B cell (primary cell): Measurements from ENCODE around the gene SEC24D. TPM values are rescaled to one million over a fixed set of nuclear protein-coding genes. Genes with fewer than 3 reads are reported as not detected.

ENCODE experiments used
- ATAC-seq: fragments of 200-7000 bp; cut with Tn5 transposase; one replicate; pipeline ENCODE4 v1.10.0; 2021; ENCODE audit warnings: low read depth, mild to moderate bottlenecking, moderate number of reproducible peaks, moderate library complexity
- CTCF ChIA-PET: fragments of 350-600 bp; sonication (Branson Sonifier 250); formaldehyde crosslinking; loops from one replicate; lab custom pipeline; 2021; ENCODE audit warnings: antibody characterized with exemption, inconsistent platforms; lab: Charles Lee
- POLR2A ChIA-PET: fragments of 350-600 bp; sonication (Branson Sonifier 250); formaldehyde crosslinking; loops from one replicate; lab custom pipeline; 2021; ENCODE audit warnings: antibody characterized with exemption; lab: Charles Lee
- DNase-seq: peaks from one replicate; pipeline ENCODE4 v3.0.0; 2013
- H2AFZ ChIP-seq: 2 replicates; pipeline ENCODE4 v1.6.1; 2012; ENCODE audit warnings: mild to moderate bottlenecking, low read depth, low read length; ENCODE audit not compliant: insufficient read depth, poor library complexity, severe bottlenecking
- H3K27ac ChIP-seq, 2 donors: 1 replicate in 1 of 2; 2 replicates in 1 of 2; pipeline ENCODE4 v1.5.1; 2012 to 2013; ENCODE audit warnings: low read length in 2 of 2, mild to moderate bottlenecking in 2 of 2, moderate library complexity in 1 of 2
- H3K27me3 ChIP-seq, 4 experiments: fragments of 200-600 bp in 1 of 4; sonication (generic) in 1 of 4; replicated peaks in 1 of 4; 1 replicate in 2 of 4; 2 replicates in 2 of 4; pipeline versions ENCODE4 v1.6.1 to v1.7.0; 2013 to 2016; ENCODE audit warnings: low read length in 3 of 4, mild to moderate bottlenecking in 2 of 4, mixed read lengths in 1 of 4, moderate library complexity in 1 of 4; ENCODE audit not compliant: insufficient read depth in 4 of 4, control insufficient read depth in 3 of 4; ENCODE audit errors: control extremely low read depth in 1 of 4
- H3K36me3 ChIP-seq, 2 experiments: replicated peaks in 1 of 2; 1 replicate in 1 of 2; 2 replicates in 1 of 2; pipeline versions ENCODE4 v1.6.1 to v1.7.1; 2013; ENCODE audit warnings: low read length in 1 of 2; ENCODE audit not compliant: insufficient read depth in 2 of 2, control insufficient read depth in 1 of 2; ENCODE audit errors: control extremely low read depth in 1 of 2, extremely low read depth in 1 of 2
- H3K4me1 ChIP-seq, 2 donors: fragments of 200-600 bp in 1 of 2; sonication (generic) in 1 of 2; 1 replicate in 1 of 2; 2 replicates in 1 of 2; pipeline versions ENCODE4 v1.5.1 to v1.6.1; 2013 to 2017; ENCODE audit warnings: low read length in 2 of 2; ENCODE audit not compliant: control insufficient read depth in 2 of 2, insufficient read depth in 2 of 2
- H3K4me2 ChIP-seq: replicated peaks from 2 replicates; pipeline ENCODE3; 2012; ENCODE audit warnings: mild to moderate bottlenecking, low read depth, low read length; ENCODE audit not compliant: poor library complexity, severe bottlenecking
- H3K4me3 ChIP-seq, 5 experiments: fragments of 200-600 bp in 1 of 5; sonication (generic) in 1 of 5; 1 replicate in 3 of 5; 2 replicates in 2 of 5; pipeline versions ENCODE4 v1.5.1 to v1.7.0; 2011 to 2016; ENCODE audit warnings: low read length in 4 of 5, mild to moderate bottlenecking in 4 of 5, low read depth in 2 of 5, control low read depth in 1 of 5, moderate library complexity in 1 of 5; ENCODE audit not compliant: insufficient read depth in 1 of 5; ENCODE audit errors: control extremely low read depth in 1 of 5, extremely low read depth in 1 of 5
- H3K79me2 ChIP-seq: fragments of 200-600 bp; sonication (generic); one replicate; pipeline ENCODE4 v1.6.0; 2016; ENCODE audit warnings: low read length; ENCODE audit not compliant: control insufficient read depth, insufficient read depth
- H3K9ac ChIP-seq: fragments of 200-600 bp; sonication (generic); 2 replicates; pipeline ENCODE4 v1.6.1; 2017; ENCODE audit warnings: mild to moderate bottlenecking, low read length, moderate library complexity
- H3K9me3 ChIP-seq, 3 donors: one replicate each; pipeline versions ENCODE4 v1.6.1 to v1.7.1; 2013; ENCODE audit warnings: low read length in 2 of 3; ENCODE audit not compliant: control insufficient read depth in 2 of 3, insufficient read depth in 1 of 3; ENCODE audit errors: control extremely low read depth in 1 of 3
- H4K20me1 ChIP-seq: 2 replicates; pipeline ENCODE4 v1.6.0; 2012; ENCODE audit warnings: mild to moderate bottlenecking, low read length; ENCODE audit not compliant: insufficient read depth, control insufficient read depth, poor library complexity, severe bottlenecking
- H3K27ac Mint-ChIP-seq: one replicate; pipeline ENCODE4 v1.8.0; 2021; ENCODE audit warnings: mixed read lengths
- H3K27me3 Mint-ChIP-seq: one replicate; pipeline ENCODE4 v1.8.0; 2021; ENCODE audit warnings: mixed read lengths
- H3K4me1 Mint-ChIP-seq: one replicate; pipeline ENCODE4 v1.8.0; 2021; ENCODE audit warnings: mixed read lengths
- H3K4me3 Mint-ChIP-seq: one replicate; pipeline ENCODE4 v1.8.0; 2021; ENCODE audit warnings: mixed read lengths
- H3K9me3 Mint-ChIP-seq: one replicate; pipeline ENCODE4 v1.8.0; 2022; ENCODE audit warnings: mixed read lengths; ENCODE audit not compliant: insufficient read depth
- EZH2 ChIP-seq: IDR thresholded peaks from 2 replicates; pipeline ENCODE4 v1.6.1; 2012; ENCODE audit warnings: borderline replicate concordance, low read depth, mild to moderate bottlenecking, moderate library complexity, low read length; ENCODE audit not compliant: insufficient read depth, poor library complexity, severe bottlenecking
- WGBS: methylation state at CpG from one replicate; pipeline ENCODE4 v1.1.5; 2013; ENCODE audit warnings: missing lambda C conversion rate; ENCODE audit not compliant: insufficient coverage; 5-methylcytosine and 5-hydroxymethylcytosine counted together
- intact Hi-C: fragments of 100-400 bp; cut with micrococcal nuclease; formaldehyde crosslinking; loops from one replicate; pipeline ENCODE4 v1.10.0; 2022
- polyA plus RNA-seq: library from polyadenylated mRNA; depleted of rRNA; stranded (reverse); fragments of >200 nt; gene quantifications from 2 replicates; pipeline ENCODE4 v1.2.3, GENCODE V29; 2012
- total RNA-seq, 2 donors: library from RNA; stranded (reverse); fragments of 120-200 nt in 1 of 2; gene quantifications; 1 replicate in 1 of 2; 2 replicates in 1 of 2; pipeline versions ENCODE4 v1.2.3 to v1.2.4, GENCODE V29; 2013 to 2022
- TF ChIP-seq, protein P1 (sequence below): fragments of 200-600 bp; IDR thresholded peaks from one replicate; pipeline ENCODE4 v1.8.0; 2022; ENCODE audit warnings: antibody characterized with exemption, mild to moderate bottlenecking

Gene SEC24D
- total and polyA plus RNA-seq, 2 donors (not counting 1 experiment from before 2014, with no cell fraction given): 7.1 to 15.8 TPM

GRCh38 chr4:118718511-118719170 lies 117.3 kb downstream of the SEC24D start:
- Histone ChIP-seq H3K9me3 (no peaks in the 10 kb centered on the region), H3K9ac (no peak overlapping the region), H3K27me3 (no peaks in the 10 kb centered on the region), H3K27ac (no peak overlapping the region), H2AFZ (no peak overlapping the region), H3K36me3 (peaks cover 2 to 5% of the 10 kb centered on the region in 2 experiments), H4K20me1 (no peaks in the 10 kb centered on the region), H3K4me2 (no peak overlapping the region), H3K4me3 (no peak overlapping the region), H3K4me1 (no peaks in the 10 kb centered on the region), H3K79me2 (no peaks in the 10 kb centered on the region)
- Mint-ChIP-seq H3K9me3 (no peaks in the 10 kb centered on the region), H3K4me3 (no peak overlapping the region), H3K4me1 (no peaks in the 10 kb centered on the region), H3K27me3 (no peaks in the 10 kb centered on the region), H3K27ac (no peak overlapping the region)
- CTCF ChIA-PET: interaction anchor here (0.6 kb wide), 1 partner anchor 1723 kb away, joined by 3 read pairs; no protein-coding TSS in a partner anchor
- TF ChIP-seq, protein P1, sequence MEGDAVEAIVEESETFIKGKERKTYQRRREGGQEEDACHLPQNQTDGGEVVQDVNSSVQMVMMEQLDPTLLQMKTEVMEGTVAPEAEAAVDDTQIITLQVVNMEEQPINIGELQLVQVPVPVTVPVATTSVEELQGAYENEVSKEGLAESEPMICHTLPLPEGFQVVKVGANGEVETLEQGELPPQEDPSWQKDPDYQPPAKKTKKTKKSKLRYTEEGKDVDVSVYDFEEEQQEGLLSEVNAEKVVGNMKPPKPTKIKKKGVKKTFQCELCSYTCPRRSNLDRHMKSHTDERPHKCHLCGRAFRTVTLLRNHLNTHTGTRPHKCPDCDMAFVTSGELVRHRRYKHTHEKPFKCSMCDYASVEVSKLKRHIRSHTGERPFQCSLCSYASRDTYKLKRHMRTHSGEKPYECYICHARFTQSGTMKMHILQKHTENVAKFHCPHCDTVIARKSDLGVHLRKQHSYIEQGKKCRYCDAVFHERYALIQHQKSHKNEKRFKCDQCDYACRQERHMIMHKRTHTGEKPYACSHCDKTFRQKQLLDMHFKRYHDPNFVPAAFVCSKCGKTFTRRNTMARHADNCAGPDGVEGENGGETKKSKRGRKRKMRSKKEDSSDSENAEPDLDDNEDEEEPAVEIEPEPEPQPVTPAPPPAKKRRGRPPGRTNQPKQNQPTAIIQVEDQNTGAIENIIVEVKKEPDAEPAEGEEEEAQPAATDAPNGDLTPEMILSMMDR: no peak
- TF ChIP-seq EZH2: no peak
- DNase-seq: no peak
- intact Hi-C loops: no loop called here
- POLR2A ChIA-PET: no interaction called here
- WGBS: no CpG with 5 or more reads among the region's 4 CpGs
- ATAC-seq: no peak

- ChIA-PET POLR2A (no interaction called here), CTCF (no interaction called here)
- no peak for DNase-seq
- intact Hi-C loops: no loop called here
- H3K27ac Mint-ChIP-seq: no peak overlapping the region
- Histone ChIP-seq H3K27ac (no peak overlapping the region), H3K9ac (no peak overlapping the region), H3K4me1 (no peaks in the 10 kb centered on the region), H3K36me3 (peaks cover 7% of the 10 kb centered on the region in 2 experiments), H3K4me2 (no peak overlapping the region), H3K79me2 (no peaks in the 10 kb centered on the region), H3K9me3 (no peaks in the 10 kb centered on the region), H3K27me3 (no peaks in the 10 kb centered on the region), H3K4me3 (no peak overlapping the region), H4K20me1 (no peaks in the 10 kb centered on the region), H2AFZ (no peak overlapping the region)
- no peaks in the 10 kb centered on the region for H3K27me3 Mint-ChIP-seq
- H3K4me3 Mint-ChIP-seq: no peak overlapping the region
- no peaks in the 10 kb centered on the region for H3K4me1 Mint-ChIP-seq
- no peaks in the 10 kb centered on the region for H3K9me3 Mint-ChIP-seq
- no peak for ATAC-seq
- WGBS: 81% methylated on average over 2 of the region's 3 CpGs
- TF ChIP-seq, protein P1: no peak
- TF ChIP-seq EZH2: no peak
Measured at GRCh38 chr4:118716304-118716703, 119.6 kb downstream of the SEC24D start.
